HG03139 (cell line): ENCODE measurements around the gene KCNA5.

Experiments
- ATAC-seq: cut with Tn5 transposase; IDR thresholded peaks from one replicate; pipeline ENCODE4 v1.9.1; 2021; ENCODE audit not compliant: unreplicated experiment

KCNA5 gene

GRCh38 chr12:5027046-5027821 lies 16.4 kb upstream of the KCNA5 start:
- no peak for ATAC-seq

GRCh38 chr12:5030066-5030465 lies 13.6 kb upstream of the KCNA5 start:
- ATAC-seq: no peak

GRCh38 chr12:5031242-5031641 lies 12.4 kb upstream of the KCNA5 start:
- ATAC-seq: no peak

GRCh38 chr12:5031958-5032357 lies 11.7 kb upstream of the KCNA5 start:
- ATAC-seq: no peak

GRCh38 chr12:5032821-5033220 lies 10.9 kb upstream of the KCNA5 start:
- no peak for ATAC-seq

- ATAC-seq: no peak
Observed at GRCh38 chr12:5033883-5034282, 9.8 kb upstream of the KCNA5 start.

- ATAC-seq: no peak
Observed at GRCh38 chr12:5034603-5035002, 9.1 kb upstream of the KCNA5 start.

DNA sequence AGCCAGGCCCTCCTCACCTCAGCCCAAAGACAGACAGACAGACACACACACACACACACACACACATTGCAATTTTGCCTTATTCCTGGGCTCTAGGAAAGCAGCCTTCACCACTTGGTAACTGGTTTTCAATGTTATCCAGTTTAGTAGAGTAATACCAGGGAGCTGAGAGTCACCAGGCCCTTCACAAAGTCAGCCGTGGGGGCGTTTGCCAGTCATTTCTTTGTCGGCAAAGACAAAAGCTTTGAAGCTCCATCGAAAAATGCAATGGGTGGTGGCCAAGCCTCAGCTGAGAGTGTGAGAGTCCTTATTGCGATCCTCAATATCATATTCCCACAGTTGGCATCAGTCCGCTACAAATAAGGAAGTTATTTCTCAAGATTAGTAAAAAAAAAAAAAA lies 8.1 kb upstream of the KCNA5 start:
- ATAC-seq: no peak

DNA sequence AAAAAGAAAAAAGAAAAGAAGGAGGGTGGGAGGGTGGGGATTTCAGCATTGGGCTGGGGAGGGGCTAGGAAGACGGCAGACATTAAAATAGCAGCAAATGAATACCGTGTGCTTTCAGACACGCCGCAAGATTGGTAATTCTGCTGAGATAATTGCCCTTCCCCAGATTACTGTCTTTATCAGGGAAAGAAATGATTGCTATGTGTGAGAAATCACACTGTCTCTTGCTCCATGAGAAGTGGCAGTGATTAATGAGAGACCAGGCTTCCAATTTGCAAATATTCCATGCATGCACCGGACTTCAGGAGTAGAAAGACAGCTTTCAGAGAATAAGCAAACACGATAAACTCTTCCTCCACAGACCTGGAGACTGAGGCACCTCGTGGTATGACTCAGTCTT lies 7.6 kb upstream of the KCNA5 start:
- no peak for ATAC-seq

- ATAC-seq: no peak
Observed at GRCh38 chr12:5037795-5038357, 5.8 kb upstream of the KCNA5 start.

DNA sequence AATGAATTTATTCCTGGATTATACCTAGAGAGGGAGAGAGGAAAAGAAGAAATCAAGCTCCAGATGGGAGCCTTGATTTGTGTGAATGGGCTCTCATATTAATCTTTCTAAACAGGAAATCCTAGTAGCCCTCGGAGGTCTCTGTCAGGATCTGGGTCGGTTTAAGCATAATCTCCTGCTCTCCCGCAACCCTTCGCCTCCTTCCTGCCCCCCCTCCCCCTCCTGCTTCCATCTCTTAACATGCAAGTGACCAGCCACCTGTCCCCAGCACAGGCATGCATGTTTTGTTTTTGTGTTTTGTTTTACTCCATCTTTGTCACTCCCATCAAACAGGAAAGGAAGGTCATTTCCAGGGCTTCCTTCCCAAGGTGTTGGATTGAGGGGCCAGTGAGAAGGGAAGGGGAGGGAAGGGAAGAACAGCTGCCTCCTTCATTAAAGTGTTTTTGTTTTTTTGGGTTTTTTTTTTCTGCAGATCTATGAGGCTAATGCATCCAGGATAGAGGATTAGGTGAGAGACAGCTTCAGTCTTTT lies 4.8 kb upstream of the KCNA5 start:
- no peak for ATAC-seq

DNA sequence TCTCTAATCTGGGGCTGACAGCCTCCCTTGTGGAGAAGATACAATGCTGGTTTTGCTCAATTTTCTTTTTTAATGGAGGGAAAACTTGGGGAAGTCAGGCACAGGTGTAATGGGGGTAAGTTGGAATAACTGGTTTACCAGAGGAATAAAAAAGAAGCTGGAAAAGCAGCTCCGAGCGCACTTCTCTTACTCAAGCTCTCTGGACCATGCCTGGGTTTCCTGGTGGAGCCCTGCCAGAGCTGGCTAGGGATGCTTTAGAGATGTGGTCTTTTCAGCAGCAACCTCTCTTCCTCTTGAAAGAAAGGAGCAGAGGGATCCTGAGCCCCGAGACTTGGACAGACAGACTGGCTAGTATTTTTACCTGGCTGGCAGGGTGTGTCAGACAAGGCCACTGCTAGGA lies 3.9 kb upstream of the KCNA5 start:
- no peak for ATAC-seq

DNA sequence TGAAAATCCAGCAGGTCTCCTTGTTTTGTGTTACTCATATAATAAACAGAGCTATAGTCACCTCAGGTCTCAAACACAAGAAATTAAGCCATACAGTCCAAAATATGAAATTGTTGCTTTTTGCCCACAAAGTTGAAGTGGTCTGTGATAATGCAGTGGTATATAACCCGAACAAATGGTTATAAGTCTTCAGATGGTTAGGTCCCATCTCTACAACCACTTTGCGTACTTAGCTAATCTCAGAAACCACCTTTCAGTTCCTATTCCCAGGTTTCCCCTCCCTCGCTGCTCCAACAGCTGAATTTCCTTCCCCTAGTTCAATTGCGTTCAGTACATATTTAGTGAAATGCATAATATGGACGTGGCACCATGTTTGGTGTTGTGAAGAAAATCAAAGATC lies 3.3 kb upstream of the KCNA5 start:
- ATAC-seq: no peak

GRCh38 chr12:5044420-5045295 lies 979 bp downstream of the KCNA5 start:
- no peak for ATAC-seq

DNA sequence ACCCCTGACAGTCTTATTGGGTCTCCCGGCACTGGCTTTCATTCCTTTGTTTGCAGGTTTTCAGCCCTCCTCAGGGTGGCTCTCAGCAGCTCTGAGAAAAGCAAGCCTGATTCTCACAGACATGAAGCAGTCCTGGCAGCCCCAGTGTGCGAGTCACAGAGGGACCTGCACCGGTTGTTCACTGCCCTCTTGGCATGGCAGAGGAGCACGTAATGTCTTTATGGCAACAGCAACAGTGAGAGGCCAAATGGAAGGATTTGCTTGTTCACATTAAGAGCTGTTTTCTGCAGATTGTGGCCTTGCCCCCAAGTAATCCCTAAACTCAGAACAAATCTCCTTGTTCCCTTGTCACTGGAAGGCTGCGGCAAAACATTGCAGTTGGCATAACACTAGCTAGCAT lies 3.4 kb downstream of the KCNA5 start:
- ATAC-seq: no peak

GRCh38 chr12:5047729-5048128 lies 4.0 kb downstream of the KCNA5 start:
- ATAC-seq: no peak

GRCh38 chr12:5050542-5050941 lies 6.9 kb downstream of the KCNA5 start:
- no peak for ATAC-seq

- ATAC-seq: no peak
Observed at GRCh38 chr12:5051334-5051733, 7.7 kb downstream of the KCNA5 start.

GRCh38 chr12:5051913-5052312 lies 8.2 kb downstream of the KCNA5 start:
- no peak for ATAC-seq

DNA sequence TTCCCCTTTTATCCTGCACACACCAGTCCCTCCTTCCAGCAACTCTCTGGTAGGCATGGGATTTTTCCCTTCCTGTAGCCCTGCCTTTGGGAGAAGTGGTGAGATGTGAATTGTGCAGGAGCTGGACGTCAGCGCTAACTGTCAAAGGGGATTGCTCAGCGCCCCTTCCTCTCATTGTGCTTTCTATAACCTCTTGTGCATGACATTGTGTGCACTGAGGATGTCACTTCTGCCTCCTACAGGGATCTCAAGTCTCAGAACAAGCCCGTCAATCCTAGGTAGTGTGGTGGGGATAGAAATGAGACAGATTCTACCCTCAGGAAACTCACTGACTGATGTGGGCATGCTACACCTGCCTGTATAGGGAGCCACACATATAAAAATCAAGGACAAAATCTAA lies 8.7 kb downstream of the KCNA5 start:
- no peak for ATAC-seq

DNA sequence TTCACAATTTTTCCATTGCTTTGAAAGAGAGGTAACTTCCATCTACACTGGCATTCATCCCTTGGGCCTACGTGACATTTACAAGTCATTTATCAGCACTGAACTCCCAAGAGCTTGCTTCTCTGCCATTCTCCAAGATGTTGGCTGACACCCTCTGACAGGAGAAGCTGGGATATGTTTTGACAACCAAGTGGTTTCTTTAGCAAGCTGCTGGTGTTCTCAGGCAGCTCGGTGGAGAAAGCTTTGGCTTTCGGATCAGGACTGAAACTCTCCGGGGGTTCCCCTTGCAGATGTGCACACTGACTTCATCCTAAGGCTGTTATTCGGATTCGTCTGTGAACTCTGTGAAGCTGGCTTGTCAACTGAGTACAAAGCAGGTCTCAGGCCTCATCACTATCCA lies 15.7 kb downstream of the KCNA5 start:
- no peak for ATAC-seq

- ATAC-seq: no peak
Observed at GRCh38 chr12:5060958-5061357, 17.3 kb downstream of the KCNA5 start.
